ENCODE results near the gene MTCL1. TPM values are rescaled to one million over a fixed set of nuclear protein-coding genes. Genes with fewer than 3 reads are reported as not detected.

MTCL1 gene
- total and polyA plus RNA-seq, 10 of the 15 experiments (the other 5 are each of a cell fraction or from before 2014, with no cell fraction given): 0.03 to 0.36 (median 0.13) TPM; not detected in 4

DNA sequence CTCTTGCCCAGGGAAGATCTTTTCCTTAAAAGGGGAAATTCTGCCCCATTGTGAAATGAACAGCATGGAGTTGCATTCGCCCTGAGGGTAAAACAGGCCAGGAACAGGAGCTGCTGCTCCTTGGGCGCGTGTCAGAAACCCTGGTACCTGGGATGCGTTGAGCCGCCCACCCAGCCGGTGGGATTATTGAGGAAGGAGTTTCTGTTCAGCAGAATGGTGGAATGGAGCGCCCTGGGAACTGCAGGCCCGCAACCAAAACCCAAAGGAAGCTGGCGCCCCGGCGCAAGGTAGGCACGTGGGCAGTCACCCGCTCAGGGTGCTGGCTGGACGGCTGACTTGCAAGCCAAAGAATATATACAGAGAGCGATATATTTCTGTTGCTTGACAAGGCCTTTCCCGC lies 73.5 kb downstream of the MTCL1 start (continued):
- TF ChIP-seq, protein P1, sequence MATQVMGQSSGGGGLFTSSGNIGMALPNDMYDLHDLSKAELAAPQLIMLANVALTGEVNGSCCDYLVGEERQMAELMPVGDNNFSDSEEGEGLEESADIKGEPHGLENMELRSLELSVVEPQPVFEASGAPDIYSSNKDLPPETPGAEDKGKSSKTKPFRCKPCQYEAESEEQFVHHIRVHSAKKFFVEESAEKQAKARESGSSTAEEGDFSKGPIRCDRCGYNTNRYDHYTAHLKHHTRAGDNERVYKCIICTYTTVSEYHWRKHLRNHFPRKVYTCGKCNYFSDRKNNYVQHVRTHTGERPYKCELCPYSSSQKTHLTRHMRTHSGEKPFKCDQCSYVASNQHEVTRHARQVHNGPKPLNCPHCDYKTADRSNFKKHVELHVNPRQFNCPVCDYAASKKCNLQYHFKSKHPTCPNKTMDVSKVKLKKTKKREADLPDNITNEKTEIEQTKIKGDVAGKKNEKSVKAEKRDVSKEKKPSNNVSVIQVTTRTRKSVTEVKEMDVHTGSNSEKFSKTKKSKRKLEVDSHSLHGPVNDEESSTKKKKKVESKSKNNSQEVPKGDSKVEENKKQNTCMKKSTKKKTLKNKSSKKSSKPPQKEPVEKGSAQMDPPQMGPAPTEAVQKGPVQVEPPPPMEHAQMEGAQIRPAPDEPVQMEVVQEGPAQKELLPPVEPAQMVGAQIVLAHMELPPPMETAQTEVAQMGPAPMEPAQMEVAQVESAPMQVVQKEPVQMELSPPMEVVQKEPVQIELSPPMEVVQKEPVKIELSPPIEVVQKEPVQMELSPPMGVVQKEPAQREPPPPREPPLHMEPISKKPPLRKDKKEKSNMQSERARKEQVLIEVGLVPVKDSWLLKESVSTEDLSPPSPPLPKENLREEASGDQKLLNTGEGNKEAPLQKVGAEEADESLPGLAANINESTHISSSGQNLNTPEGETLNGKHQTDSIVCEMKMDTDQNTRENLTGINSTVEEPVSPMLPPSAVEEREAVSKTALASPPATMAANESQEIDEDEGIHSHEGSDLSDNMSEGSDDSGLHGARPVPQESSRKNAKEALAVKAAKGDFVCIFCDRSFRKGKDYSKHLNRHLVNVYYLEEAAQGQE (IDR thresholded peaks at IDR 0.05; ENCODE audit: low read depth, low read length): no peak
- TF ChIP-seq, protein P2, sequence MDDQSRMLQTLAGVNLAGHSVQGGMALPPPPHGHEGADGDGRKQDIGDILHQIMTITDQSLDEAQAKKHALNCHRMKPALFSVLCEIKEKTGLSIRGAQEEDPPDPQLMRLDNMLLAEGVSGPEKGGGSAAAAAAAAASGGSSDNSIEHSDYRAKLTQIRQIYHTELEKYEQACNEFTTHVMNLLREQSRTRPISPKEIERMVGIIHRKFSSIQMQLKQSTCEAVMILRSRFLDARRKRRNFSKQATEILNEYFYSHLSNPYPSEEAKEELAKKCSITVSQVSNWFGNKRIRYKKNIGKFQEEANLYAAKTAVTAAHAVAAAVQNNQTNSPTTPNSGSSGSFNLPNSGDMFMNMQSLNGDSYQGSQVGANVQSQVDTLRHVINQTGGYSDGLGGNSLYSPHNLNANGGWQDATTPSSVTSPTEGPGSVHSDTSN (IDR thresholded peaks at IDR 0.05; ENCODE audit: insufficient replicate concordance, low read depth, low read length): no peak

DNA sequence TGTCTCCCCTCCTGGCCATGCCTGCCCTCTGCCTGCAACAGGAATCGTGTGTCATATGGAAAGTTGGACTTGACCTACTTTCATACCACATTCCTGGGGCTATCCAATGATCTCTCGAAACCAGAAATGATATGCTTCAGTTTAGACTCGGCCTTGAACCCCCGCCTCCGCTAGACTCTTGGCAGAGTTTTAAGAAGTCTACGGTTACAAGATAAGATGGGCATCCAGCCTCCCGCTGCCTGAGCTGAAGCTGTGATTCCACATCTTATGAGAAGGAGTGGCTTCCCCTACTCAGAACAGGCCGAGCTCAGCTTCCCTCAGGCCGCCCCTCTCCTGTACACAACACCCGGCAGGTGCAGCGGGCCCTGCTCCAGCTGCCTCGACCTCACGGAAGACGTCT lies 73.9 kb downstream of the MTCL1 start:
- no peak overlapping the region for H3K9ac ChIP-seq (ENCODE audit: control insufficient read depth, insufficient read depth, low read length)
- ChIA-PET RAD21 (ENCODE audit: unreplicated experiment) (no interaction called here), POLR2A (no interaction called here), CTCF (no interaction called here), SMC1A (ENCODE audit: uncharacterized antibody, unreplicated experiment) (no interaction called here)
- WGBS (ENCODE audit: insufficient coverage, insufficient replicate concordance, low lambda C conversion rate, missing lambda C conversion rate): 57% methylated on average over 14 of the region's 14 CpGs
- FAIRE-seq: no peak
- H3K27ac ChIP-seq (ENCODE audit: control insufficient read depth, insufficient read depth): no peak overlapping the region
- no peaks in the 10 kb centered on the region for H3K9me3 ChIP-seq (replicated peaks; ENCODE audit: control insufficient read depth, insufficient read depth, low read length)
- intact Hi-C loops (cut with micrococcal nuclease; ENCODE audit: unreplicated experiment) (no loop called here), in situ Hi-C loops (cut with MboI) (no loop called here)
- BruUV-seq (replicated peaks): no TSS peak
- H3K27me3 ChIP-seq (replicated peaks in 1 of 2; ENCODE audit: control insufficient read depth in 2 of 2, insufficient read depth in 2 of 2, low read length in 1 of 2): peaks cover 2 to 3% of the 10 kb centered on the region in 2 experiments
- TF ChIP-seq ZNF207 (IDR thresholded peaks at IDR 0.05; ENCODE audit: borderline replicate concordance): no peak
- no peak for TF ChIP-seq CBFB (IDR thresholded peaks at IDR 0.05; ENCODE audit: low read depth)
- TF ChIP-seq, protein P3, sequence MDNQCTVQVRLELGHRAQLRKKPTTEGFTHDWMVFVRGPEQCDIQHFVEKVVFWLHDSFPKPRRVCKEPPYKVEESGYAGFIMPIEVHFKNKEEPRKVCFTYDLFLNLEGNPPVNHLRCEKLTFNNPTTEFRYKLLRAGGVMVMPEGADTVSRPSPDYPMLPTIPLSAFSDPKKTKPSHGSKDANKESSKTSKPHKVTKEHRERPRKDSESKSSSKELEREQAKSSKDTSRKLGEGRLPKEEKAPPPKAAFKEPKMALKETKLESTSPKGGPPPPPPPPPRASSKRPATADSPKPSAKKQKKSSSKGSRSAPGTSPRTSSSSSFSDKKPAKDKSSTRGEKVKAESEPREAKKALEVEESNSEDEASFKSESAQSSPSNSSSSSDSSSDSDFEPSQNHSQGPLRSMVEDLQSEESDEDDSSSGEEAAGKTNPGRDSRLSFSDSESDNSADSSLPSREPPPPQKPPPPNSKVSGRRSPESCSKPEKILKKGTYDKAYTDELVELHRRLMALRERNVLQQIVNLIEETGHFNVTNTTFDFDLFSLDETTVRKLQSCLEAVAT (IDR thresholded peaks at IDR 0.05): no peak
- TF ChIP-seq POLR2A (IDR thresholded peaks at IDR 0.05; ENCODE audit: low read depth, low read length): no peak
- TF ChIP-seq ESRRA (IDR thresholded peaks at IDR 0.05; ENCODE audit: low read length): no peak
- no peak for TF ChIP-seq RCOR1 (conservative IDR thresholded peaks at IDR 0.05; ENCODE audit: low read depth, low read length)
- TF ChIP-seq CHD4 (IDR thresholded peaks at IDR 0.05): no peak
- TF ChIP-seq ZZZ3 (IDR thresholded peaks at IDR 0.05; ENCODE audit: control insufficient read depth, insufficient read length, low read depth): no peak
- no peak for TF ChIP-seq ATF7 (IDR thresholded peaks at IDR 0.05; ENCODE audit: low read depth)
- no peak for TF ChIP-seq ZSCAN29 (IDR thresholded peaks at IDR 0.05)
- TF ChIP-seq WRNIP1 (IDR thresholded peaks at IDR 0.05; ENCODE audit: borderline replicate concordance, low read depth, low read length): no peak
- no peak for TF ChIP-seq HDAC6 (IDR thresholded peaks at IDR 0.05; ENCODE audit: unreplicated experiment)
- no peak for TF ChIP-seq SIX5 (IDR thresholded peaks at IDR 0.05; ENCODE audit: low read depth, low read length, severe bottlenecking)
- no peak for TF ChIP-seq GABPA (IDR thresholded peaks at IDR 0.05; ENCODE audit: low read depth)
- TF ChIP-seq PML (IDR thresholded peaks at IDR 0.05; ENCODE audit: low read length): no peak
- TF ChIP-seq SRF (IDR thresholded peaks at IDR 0.05; ENCODE audit: low read depth in 2 of 2, low read length in 2 of 2): no peak
- no peaks in the 10 kb centered on the region for H3K36me3 ChIP-seq (ENCODE audit: control insufficient read depth in 2 of 2, insufficient read depth in 2 of 2, low read length in 1 of 2)
- no peak overlapping the region for H3K4me3 ChIP-seq
- H3K79me2 ChIP-seq (ENCODE audit: control insufficient read depth, insufficient read depth, low read length): no peaks in the 10 kb centered on the region
- DNase-seq (ENCODE audit: low read depth, low spot score): no peak
- no peaks in the 10 kb centered on the region for H4K20me1 ChIP-seq (ENCODE audit: control insufficient read depth, insufficient read depth)
- no peaks in the 10 kb centered on the region for H3K4me1 ChIP-seq (ENCODE audit: control insufficient read depth, insufficient read depth, low read length)
- ATAC-seq: no peak
- H2AFZ ChIP-seq (ENCODE audit: control insufficient read depth, low read depth, low read length): no peak overlapping the region
- no peak overlapping the region for H3K4me2 ChIP-seq (ENCODE audit: control insufficient read depth, insufficient read depth)

Measured in GM12878 (cell line).